Astrocyte (in vitro differentiated cells and primary cell): ENCODE results near the gene PRDX5. TPM values are rescaled to one million over a fixed set of nuclear protein-coding genes. Genes with fewer than 3 reads are reported as not detected.

Source experiments
- DNase-seq: peaks from one replicate; pipeline ENCODE4 v3.0.0-alpha.2; 2010; ENCODE audit warnings: low read depth
- FAIRE-seq: peaks from 2 replicates; lab custom pipeline; 2011; peaks lifted over from hg19 to GRCh38; lab: Jason Lieb, UNC
- H2AFZ ChIP-seq: 2 replicates; pipeline ENCODE4 v1.6.0; 2012; ENCODE audit warnings: low read depth, low read length, inconsistent platforms
- H3K27ac ChIP-seq: 2 replicates; pipeline ENCODE4 v1.5.1; 2011; ENCODE audit warnings: low read depth, low read length, inconsistent platforms
- H3K27me3 ChIP-seq: 2 replicates; pipeline ENCODE4 v1.6.0; 2011; ENCODE audit warnings: low read length, inconsistent platforms; ENCODE audit not compliant: insufficient read depth
- H3K36me3 ChIP-seq: 2 replicates; pipeline ENCODE4 v1.5.1; 2011; ENCODE audit warnings: low read length, inconsistent platforms; ENCODE audit not compliant: insufficient read depth
- H3K4me1 ChIP-seq: 2 replicates; pipeline ENCODE4 v1.5.1; 2011; ENCODE audit warnings: low read length, inconsistent platforms; ENCODE audit not compliant: insufficient read depth
- H3K4me2 ChIP-seq: 2 replicates; pipeline ENCODE4 v1.6.0; 2012; ENCODE audit warnings: low read length, inconsistent platforms
- H3K4me3 ChIP-seq: 2 replicates; pipeline ENCODE4 v1.5.1; 2011; ENCODE audit warnings: low read depth, mild to moderate bottlenecking, low read length, inconsistent platforms; ENCODE audit not compliant: insufficient read depth
- H3K79me2 ChIP-seq: 2 replicates; pipeline ENCODE4 v1.6.0; 2012; ENCODE audit warnings: mild to moderate bottlenecking, low read length, inconsistent platforms; ENCODE audit not compliant: insufficient read depth
- H3K9ac ChIP-seq: 2 replicates; pipeline ENCODE4 v1.6.0; 2012; ENCODE audit warnings: mild to moderate bottlenecking, low read length, inconsistent platforms
- H3K9me3 ChIP-seq: 2 replicates; pipeline ENCODE4 v1.5.1; 2012; ENCODE audit warnings: low read depth, mild to moderate bottlenecking, low read length, inconsistent platforms; ENCODE audit not compliant: insufficient read depth
- H4K20me1 ChIP-seq: 2 replicates; pipeline ENCODE4 v1.6.0; 2012; ENCODE audit warnings: low read length, inconsistent platforms; ENCODE audit not compliant: insufficient read depth
- H3K27ac Mint-ChIP-seq: one replicate; pipeline ENCODE4 v1.8.0; 2021; ENCODE audit warnings: mild to moderate bottlenecking, mixed read lengths; ENCODE audit not compliant: unreplicated experiment
- H3K27me3 Mint-ChIP-seq: one replicate; pipeline ENCODE4 v1.8.0; 2021; ENCODE audit warnings: low read depth, mixed read lengths; ENCODE audit not compliant: unreplicated experiment
- H3K36me3 Mint-ChIP-seq: one replicate; pipeline ENCODE4 v1.8.0; 2021; ENCODE audit warnings: low read depth, mixed read lengths; ENCODE audit not compliant: unreplicated experiment
- H3K4me1 Mint-ChIP-seq: one replicate; pipeline ENCODE4 v1.8.0; 2021; ENCODE audit warnings: low read depth, mixed read lengths; ENCODE audit not compliant: unreplicated experiment
- H3K4me3 Mint-ChIP-seq: one replicate; pipeline ENCODE4 v1.8.0; 2021; ENCODE audit warnings: mild to moderate bottlenecking, moderate library complexity, mixed read lengths; ENCODE audit not compliant: unreplicated experiment
- H3K9me3 Mint-ChIP-seq: one replicate; pipeline ENCODE4 v1.8.0; 2021; ENCODE audit warnings: mild to moderate bottlenecking, mixed read lengths; ENCODE audit not compliant: unreplicated experiment
- EZH2 ChIP-seq: IDR thresholded peaks from 2 replicates; pipeline ENCODE4 v1.6.1; 2012; ENCODE audit warnings: mild to moderate bottlenecking, low read length, inconsistent platforms; ENCODE audit not compliant: insufficient read depth
- total RNA-seq: library from RNA; stranded (reverse); gene quantifications from 2 replicates; pipeline ENCODE4 v1.2.1, GENCODE V29; 2021
- TF ChIP-seq, protein P1 (sequence below): IDR thresholded peaks from 2 replicates; pipeline ENCODE4 v1.5.1; 2011; ENCODE audit warnings: low read depth, mild to moderate bottlenecking, inconsistent platforms, low read length, moderate library complexity; ENCODE audit not compliant: insufficient read depth

The PRDX5 gene
- total RNA-seq, 1 donor from 2014 or later = 243 TPM

DNA sequence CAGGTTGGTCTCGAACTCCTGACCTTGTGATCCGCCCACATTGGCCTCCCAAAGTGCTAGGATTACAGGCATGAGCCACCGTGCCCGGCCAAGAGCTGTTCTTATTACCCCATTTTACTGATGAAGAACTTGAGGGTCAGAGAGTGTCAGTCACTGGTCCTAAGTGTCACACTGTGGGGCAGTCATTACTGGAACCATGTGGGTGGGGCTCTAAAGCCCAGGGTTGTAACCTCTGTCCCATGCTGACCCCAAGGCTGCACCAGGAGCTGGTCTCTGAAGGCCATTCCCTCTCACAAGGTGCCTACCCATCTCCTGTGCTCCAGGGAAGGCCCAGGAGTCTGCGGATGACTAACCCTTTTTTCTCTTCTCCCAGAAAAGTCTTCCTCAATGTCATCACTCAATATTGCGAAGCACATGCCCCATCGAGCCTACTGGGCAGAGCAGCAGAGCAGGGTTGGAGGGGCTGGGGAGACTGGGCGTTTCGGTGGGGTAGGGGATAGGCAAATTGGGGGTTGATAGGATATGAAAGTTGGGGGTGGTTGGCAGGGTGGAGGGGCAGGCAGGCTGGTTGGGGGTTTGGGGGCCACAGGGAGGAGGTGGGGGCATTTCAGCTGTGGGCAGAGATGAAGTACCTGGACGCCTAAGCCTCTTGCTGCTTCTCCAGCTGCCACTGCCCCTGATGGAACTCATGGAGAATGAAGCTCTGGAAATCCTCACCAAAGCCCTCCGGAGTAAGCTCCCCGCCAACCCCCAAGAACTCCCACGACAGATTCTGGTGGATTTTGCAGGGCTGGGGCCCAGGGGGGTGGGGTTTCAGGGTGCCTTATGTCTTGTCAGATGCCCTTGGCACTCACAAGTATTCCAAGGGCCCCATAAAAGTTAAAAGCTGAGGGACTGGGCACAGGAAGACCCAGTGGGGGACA, 14.6 kb upstream of the PRDX5 start:
- Histone ChIP-seq H2AFZ (no peak overlapping the region), H3K4me3 (no peak overlapping the region), H3K36me3 (no peaks in the 10 kb centered on the region), H3K9me3 (no peaks in the 10 kb centered on the region), H3K4me2 (no peak overlapping the region), H3K4me1 (peaks cover 23% of the 10 kb centered on the region), H3K9ac (no peak overlapping the region), H3K79me2 (peaks cover 19% of the 10 kb centered on the region), H3K27me3 (peaks cover 24% of the 10 kb centered on the region), H3K27ac (no peak overlapping the region), H4K20me1 (peaks cover 6% of the 10 kb centered on the region)
- Mint-ChIP-seq H3K36me3 (no peaks in the 10 kb centered on the region), H3K4me3 (peak overlapping the region; percentile 27), H3K27ac (no peak overlapping the region), H3K9me3 (no peaks in the 10 kb centered on the region), H3K4me1 (no peaks in the 10 kb centered on the region), H3K27me3 (peaks cover 26% of the 10 kb centered on the region)
- FAIRE-seq = no peak
- no peak for TF ChIP-seq EZH2
- TF ChIP-seq, protein P1, sequence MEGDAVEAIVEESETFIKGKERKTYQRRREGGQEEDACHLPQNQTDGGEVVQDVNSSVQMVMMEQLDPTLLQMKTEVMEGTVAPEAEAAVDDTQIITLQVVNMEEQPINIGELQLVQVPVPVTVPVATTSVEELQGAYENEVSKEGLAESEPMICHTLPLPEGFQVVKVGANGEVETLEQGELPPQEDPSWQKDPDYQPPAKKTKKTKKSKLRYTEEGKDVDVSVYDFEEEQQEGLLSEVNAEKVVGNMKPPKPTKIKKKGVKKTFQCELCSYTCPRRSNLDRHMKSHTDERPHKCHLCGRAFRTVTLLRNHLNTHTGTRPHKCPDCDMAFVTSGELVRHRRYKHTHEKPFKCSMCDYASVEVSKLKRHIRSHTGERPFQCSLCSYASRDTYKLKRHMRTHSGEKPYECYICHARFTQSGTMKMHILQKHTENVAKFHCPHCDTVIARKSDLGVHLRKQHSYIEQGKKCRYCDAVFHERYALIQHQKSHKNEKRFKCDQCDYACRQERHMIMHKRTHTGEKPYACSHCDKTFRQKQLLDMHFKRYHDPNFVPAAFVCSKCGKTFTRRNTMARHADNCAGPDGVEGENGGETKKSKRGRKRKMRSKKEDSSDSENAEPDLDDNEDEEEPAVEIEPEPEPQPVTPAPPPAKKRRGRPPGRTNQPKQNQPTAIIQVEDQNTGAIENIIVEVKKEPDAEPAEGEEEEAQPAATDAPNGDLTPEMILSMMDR = no peak
- DNase-seq = no peak

DNA sequence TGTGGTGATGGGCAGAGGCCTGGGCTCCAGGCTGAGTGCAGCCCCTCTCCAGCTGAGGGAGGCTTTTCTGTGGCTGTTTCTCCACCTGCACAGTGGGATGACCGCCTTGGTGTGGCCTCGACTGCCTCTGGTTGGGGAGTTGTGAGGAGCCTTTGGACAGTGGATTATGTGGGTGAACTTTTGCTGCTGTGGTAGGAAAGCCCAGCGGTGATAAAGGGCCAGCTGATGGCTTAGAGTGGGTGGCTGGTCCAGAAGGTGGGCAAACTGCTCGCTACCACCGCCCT, 13.9 kb upstream of the PRDX5 start:
- H3K36me3 ChIP-seq = no peaks in the 10 kb centered on the region
- peak overlapping the region; percentile 64 for H3K9ac ChIP-seq
- peak overlapping the region; percentile 64 for H3K4me3 ChIP-seq
- peaks cover 20% of the 10 kb centered on the region for H3K27me3 Mint-ChIP-seq
- no peak overlapping the region for H3K27ac ChIP-seq
- no peaks in the 10 kb centered on the region for H3K4me1 Mint-ChIP-seq
- H3K36me3 Mint-ChIP-seq = no peaks in the 10 kb centered on the region
- H3K27me3 ChIP-seq = peaks cover 21% of the 10 kb centered on the region
- no peaks in the 10 kb centered on the region for H3K9me3 ChIP-seq
- H2AFZ ChIP-seq = no peak overlapping the region
- TF ChIP-seq, protein P1 = no peak
- no peak for TF ChIP-seq EZH2
- peak overlapping the region; percentile 87 for H3K4me3 Mint-ChIP-seq
- peaks cover 6% of the 10 kb centered on the region for H4K20me1 ChIP-seq
- H3K4me1 ChIP-seq = peaks cover 23% of the 10 kb centered on the region
- DNase-seq = no peak
- no peak for FAIRE-seq
- H3K27ac Mint-ChIP-seq = peak overlapping the region; percentile 66
- peak overlapping the region; percentile 89 for H3K4me2 ChIP-seq
- no peaks in the 10 kb centered on the region for H3K9me3 Mint-ChIP-seq
- peaks cover 19% of the 10 kb centered on the region for H3K79me2 ChIP-seq
